OCI-LY7 (cell line): ENCODE measurements around the gene GATAD1. TPM values are rescaled to one million over a fixed set of nuclear protein-coding genes. Genes with fewer than 3 reads are reported as not detected.
"Not testable (repeated sequence)": the region's sequence is repeated elsewhere in the genome, so short reads cannot be mapped to it uniquely, and the experiment has no call there.

Source experiments
- BruUV-seq: library from RNA; stranded (reverse); fragments of 400-500 nt; replicated peaks from 2 replicates; lab custom pipeline; 2021; lab: Mats Ljungman, UMichigan
- CTCF ChIA-PET: fragments of 300-600 bp; sonication (Branson Sonifier 250); formaldehyde crosslinking; loops from one replicate; lab custom pipeline; 2022; ENCODE audit warnings: antibody characterized with exemption; ENCODE audit not compliant: unreplicated experiment; lab: Charles Lee
- POLR2A ChIA-PET: fragments of 300-600 bp; sonication (Branson Sonifier 250); formaldehyde crosslinking; loops from one replicate; lab custom pipeline; 2022; ENCODE audit warnings: antibody characterized with exemption; lab: Charles Lee
- DNase-seq: peaks from one replicate; pipeline ENCODE4 v3.0.0-alpha.2; 2015; ENCODE audit warnings: low spot score
- H2AFZ ChIP-seq: fragments of 200-600 bp; sonication (generic), shearing (Covaris generic); 2 replicates; pipeline ENCODE4 v1.6.1; 2014; ENCODE audit warnings: mild to moderate bottlenecking, antibody characterized with exemption, low read length, moderate library complexity
- H3K27ac ChIP-seq: fragments of 200-600 bp; sonication (generic); 2 replicates; pipeline ENCODE4 v1.5.1; 2014; ENCODE audit warnings: mixed run types, low read depth, mild to moderate bottlenecking, moderate library complexity, low read length, inconsistent platforms; ENCODE audit not compliant: poor library complexity, severe bottlenecking
- H3K36me3 ChIP-seq: fragments of 200-600 bp; sonication (generic); 2 replicates; pipeline ENCODE4 v1.6.1; 2014; ENCODE audit warnings: mild to moderate bottlenecking, antibody characterized with exemption, low read length, moderate library complexity, mixed read lengths; ENCODE audit not compliant: insufficient read depth
- H3K4me1 ChIP-seq: fragments of 200-600 bp; sonication (generic); 2 replicates; pipeline ENCODE4 v1.5.1; 2014; ENCODE audit warnings: mild to moderate bottlenecking, low read length; ENCODE audit not compliant: insufficient read depth, poor library complexity, severe bottlenecking
- H3K4me2 ChIP-seq: fragments of 200-600 bp; sonication (generic); 2 replicates; pipeline ENCODE4 v1.6.1; 2014; ENCODE audit warnings: mild to moderate bottlenecking, low read length
- H3K4me3 ChIP-seq: fragments of 200-600 bp; sonication (generic); 2 replicates; pipeline ENCODE4 v1.5.1; 2014; ENCODE audit warnings: mild to moderate bottlenecking, low read depth, low read length; ENCODE audit not compliant: poor library complexity, severe bottlenecking
- H3K79me2 ChIP-seq: fragments of 200-600 bp; sonication (generic); 2 replicates; pipeline ENCODE4 v1.6.1; 2016; ENCODE audit warnings: low read depth, mild to moderate bottlenecking, low read length, moderate library complexity, mixed read lengths; ENCODE audit not compliant: insufficient read depth
- H3K9me2 ChIP-seq: fragments of 200-600 bp; sonication (generic); 2 replicates; pipeline ENCODE4 v1.6.1; 2016; ENCODE audit warnings: mild to moderate bottlenecking, low read length, mixed read lengths; ENCODE audit not compliant: insufficient read depth
- H3K9me3 ChIP-seq: fragments of 200-600 bp; sonication (generic); 2 replicates; pipeline ENCODE4 v1.6.1; 2014; ENCODE audit warnings: mild to moderate bottlenecking, mixed run types, low read length, mixed read lengths
- H4K20me1 ChIP-seq: fragments of 200-600 bp; sonication (generic); 2 replicates; pipeline ENCODE4 v1.6.1; 2014; ENCODE audit warnings: mild to moderate bottlenecking, antibody characterized with exemption, low read length, moderate library complexity, mixed read lengths; ENCODE audit not compliant: insufficient read depth
- CTCF ChIP-seq: fragments of 200-600 bp; sonication (generic); conservative IDR thresholded peaks from 2 replicates; pipeline ENCODE4 v1.5.1; 2014; ENCODE audit warnings: mild to moderate bottlenecking, antibody characterized with exemption, low read length, moderate library complexity, mixed read lengths
- EZH2phosphoT487 ChIP-seq: fragments of 200-600 bp; sonication (generic); IDR thresholded peaks from 2 replicates; pipeline ENCODE4 v1.6.1; 2018; ENCODE audit warnings: low read depth, borderline replicate concordance, mild to moderate bottlenecking, mixed run types, antibody characterized with exemption, low read length, moderate library complexity, mixed read lengths
- intact Hi-C: fragments of 100-400 bp; cut with micrococcal nuclease; formaldehyde crosslinking; loops from one replicate; pipeline ENCODE4 v1.10.0; 2022; ENCODE audit not compliant: unreplicated experiment
- total RNA-seq, 2 experiments: library from RNA; depleted of rRNA in 1 of 2; stranded (reverse); fragments of >200 nt in 1 of 2; shearing (Covaris generic) in 1 of 2; gene quantifications; 2 replicates each; pipeline ENCODE4 v1.2.3, GENCODE V29; 2014 to 2022

Gene GATAD1
- total RNA-seq, 2 experiments from 2014 or later: 19.6 to 37.9 TPM

DNA sequence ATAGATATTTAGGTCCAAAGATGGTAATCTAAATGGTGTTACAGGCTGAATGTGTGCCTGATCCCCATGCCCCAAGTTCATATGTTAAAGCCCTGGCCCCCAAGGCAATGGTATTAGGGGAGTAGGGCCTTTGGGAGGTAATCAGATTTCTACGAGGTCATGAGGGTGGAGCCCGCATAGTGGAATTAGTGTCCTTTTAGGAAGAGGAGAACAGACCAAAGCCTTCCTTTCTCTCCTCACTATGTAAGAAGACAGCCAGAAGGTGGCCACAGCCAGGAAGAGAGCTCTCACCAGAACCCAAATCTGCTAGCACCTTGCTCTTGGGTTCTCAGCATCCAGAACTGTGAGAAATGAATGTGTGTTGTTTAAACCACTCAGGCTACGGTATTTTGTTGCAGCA is 15.3 kb downstream of the GATAD1 start:
- Histone ChIP-seq H3K27ac (no peak overlapping the region), H4K20me1 (no peaks in the 10 kb centered on the region), H3K79me2 (no peaks in the 10 kb centered on the region), H3K4me3 (no peak overlapping the region), H3K9me2 (no peaks in the 10 kb centered on the region), H3K9me3 (no peaks in the 10 kb centered on the region), H3K36me3 (no peaks in the 10 kb centered on the region), H3K4me2 (no peak overlapping the region), H2AFZ (no peak overlapping the region), H3K4me1 (no peaks in the 10 kb centered on the region)
- DNase-seq: no peak
- TF ChIP-seq CTCF: no peak
- no peak for TF ChIP-seq EZH2phosphoT487
- CTCF ChIA-PET: no interaction called here
- no TSS peak for BruUV-seq
- POLR2A ChIA-PET: no interaction called here
- intact Hi-C loops: loop anchor here (10.0 kb wide), 1 partner anchor 592 kb away; no protein-coding TSS in a partner anchor

- no peak overlapping the region for H3K4me3 ChIP-seq
- POLR2A ChIA-PET: interaction anchor here (0.6 kb wide), 2 partner anchors 201 to 476 kb away, joined by 3 read pairs; no protein-coding TSS in a partner anchor
- no peaks in the 10 kb centered on the region for H4K20me1 ChIP-seq
- no peak overlapping the region for H2AFZ ChIP-seq
- no peak for TF ChIP-seq CTCF
- TF ChIP-seq EZH2phosphoT487: no peak
- intact Hi-C loops: loop anchor here (10.0 kb wide), 1 partner anchor 590 kb away; no protein-coding TSS in a partner anchor
- H3K4me2 ChIP-seq: no peak overlapping the region
- no peaks in the 10 kb centered on the region for H3K36me3 ChIP-seq
- H3K9me3 ChIP-seq: no peaks in the 10 kb centered on the region
- DNase-seq: no peak
- no TSS peak for BruUV-seq
- H3K27ac ChIP-seq: no peak overlapping the region
- no peaks in the 10 kb centered on the region for H3K9me2 ChIP-seq
- CTCF ChIA-PET: no interaction called here
- no peaks in the 10 kb centered on the region for H3K4me1 ChIP-seq
- H3K79me2 ChIP-seq: no peaks in the 10 kb centered on the region
Observed at GRCh38 chr7:92464515-92464914, 17.2 kb downstream of the GATAD1 start.

DNA sequence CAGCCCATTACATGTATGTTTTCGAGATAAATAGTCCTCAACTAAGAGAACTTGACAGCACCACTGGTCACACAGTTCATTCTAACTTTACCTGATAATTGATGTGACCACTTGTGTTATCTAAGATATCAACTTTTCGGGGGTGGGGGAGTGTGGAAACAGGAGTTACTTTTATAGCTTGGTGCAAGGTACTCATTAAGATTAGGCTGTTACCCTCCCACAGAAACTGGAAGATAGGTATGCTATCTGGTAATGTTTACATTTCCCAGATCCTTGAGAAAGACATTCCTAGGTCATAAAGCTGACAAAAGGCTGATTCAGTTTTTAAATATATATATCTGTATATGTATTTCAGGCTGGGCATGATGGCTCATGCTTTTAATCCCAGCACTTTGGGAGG is 19.4 kb downstream of the GATAD1 start:
- no peaks in the 10 kb centered on the region for H3K9me2 ChIP-seq
- H3K27ac ChIP-seq: no peak overlapping the region
- intact Hi-C loops: loop anchor here (10.0 kb wide), 1 partner anchor 588 kb away; no protein-coding TSS in a partner anchor
- H3K4me1 ChIP-seq: no peaks in the 10 kb centered on the region
- no peak overlapping the region for H3K4me2 ChIP-seq
- no peak for DNase-seq
- ChIA-PET POLR2A (interaction anchor here (0.6 kb wide), 1 partner anchor 300 kb away, joined by 3 read pairs; no protein-coding TSS in a partner anchor), CTCF (no interaction called here)
- H3K4me3 ChIP-seq: no peak overlapping the region
- H2AFZ ChIP-seq: no peak overlapping the region
- no peaks in the 10 kb centered on the region for H3K79me2 ChIP-seq
- no peaks in the 10 kb centered on the region for H3K36me3 ChIP-seq
- H3K9me3 ChIP-seq: no peaks in the 10 kb centered on the region
- no peaks in the 10 kb centered on the region for H4K20me1 ChIP-seq
- BruUV-seq: no TSS peak
- TF ChIP-seq EZH2phosphoT487: no peak
- TF ChIP-seq CTCF: no peak

DNA sequence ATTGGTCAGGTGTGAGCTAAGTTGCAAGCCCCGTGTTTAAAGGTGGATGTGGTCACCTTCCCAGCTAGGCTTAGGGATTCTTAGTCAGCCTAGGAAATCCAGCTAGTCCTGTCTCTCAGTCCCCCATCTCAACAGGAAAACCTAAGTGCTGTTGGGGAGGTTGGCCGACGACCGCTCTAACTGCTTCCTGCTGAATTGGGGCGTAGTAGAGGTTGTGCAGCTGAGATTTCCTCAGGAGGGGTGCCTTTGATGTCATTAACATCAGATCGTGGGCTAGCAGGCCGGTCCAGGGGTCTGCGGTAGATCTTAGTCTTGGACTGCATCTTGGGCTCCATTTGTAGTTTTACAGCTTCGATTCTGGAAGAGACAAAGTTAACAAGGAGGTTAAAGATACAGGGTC is 21.3 kb downstream of the GATAD1 start:
- H4K20me1 ChIP-seq, H3K9me2 ChIP-seq, BruUV-seq, DNase-seq, POLR2A ChIA-PET, H3K36me3 ChIP-seq, H3K4me1 ChIP-seq, H3K4me2 ChIP-seq, CTCF ChIA-PET, H3K9me3 ChIP-seq, H3K27ac ChIP-seq, H3K79me2 ChIP-seq, H2AFZ ChIP-seq, H3K4me3 ChIP-seq: not testable (repeated sequence)
- intact Hi-C loops: loop anchor here (10.0 kb wide), 1 partner anchor 586 kb away; no protein-coding TSS in a partner anchor
